Astrocyte of the hippocampus (primary cell): ENCODE results near the gene MYH11.

Source experiments
- DNase-seq: peaks from one replicate; pipeline ENCODE4 v3.0.0; 2011; ENCODE audit warnings: low read depth, low spot score

Gene MYH11

DNA sequence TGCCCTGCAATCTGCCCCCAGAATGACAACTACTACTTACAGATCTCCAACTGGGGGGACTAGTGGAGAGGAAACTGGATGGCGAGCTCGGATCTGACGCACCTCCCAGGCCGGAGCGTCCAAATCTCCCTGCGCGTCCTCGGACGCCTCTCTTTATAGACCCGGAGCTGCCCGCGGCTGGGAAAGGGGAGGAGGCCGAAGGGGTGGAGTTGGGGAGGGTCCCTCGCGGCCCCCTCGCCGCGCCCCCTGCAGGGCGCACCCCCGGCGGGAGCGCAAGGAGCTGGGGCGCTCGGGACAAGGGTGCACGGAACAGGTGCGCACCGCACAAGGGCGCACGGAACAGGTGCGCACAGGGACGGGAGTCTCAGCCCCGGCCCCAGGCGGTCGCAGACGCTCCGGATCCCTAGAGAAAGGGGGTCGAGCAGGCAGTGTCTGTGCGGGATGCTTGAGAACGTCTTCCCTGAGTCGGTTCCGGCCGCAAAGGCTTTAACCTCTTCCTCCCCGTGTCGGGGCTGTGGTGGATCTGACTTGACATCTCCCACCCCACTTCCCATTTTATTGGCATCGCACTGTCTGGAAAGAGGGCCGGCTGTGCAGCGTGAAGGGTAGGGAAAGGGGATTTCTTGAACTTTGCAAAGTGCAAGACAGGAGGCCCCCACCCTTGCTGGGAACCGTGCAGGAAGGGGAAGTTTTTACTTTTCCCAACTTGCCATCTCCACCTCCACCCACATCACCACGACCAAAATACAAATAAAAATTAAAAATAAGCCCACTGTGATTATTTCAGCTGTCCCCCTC lies at the start of gene MYH11:
MYH11 (minus strand) TSS at position 128 of the 798 bp plus-strand sequence. CDS start 18,776 bp downstream, outside the sequence.
- peak; percentile 21 for DNase-seq

DNA sequence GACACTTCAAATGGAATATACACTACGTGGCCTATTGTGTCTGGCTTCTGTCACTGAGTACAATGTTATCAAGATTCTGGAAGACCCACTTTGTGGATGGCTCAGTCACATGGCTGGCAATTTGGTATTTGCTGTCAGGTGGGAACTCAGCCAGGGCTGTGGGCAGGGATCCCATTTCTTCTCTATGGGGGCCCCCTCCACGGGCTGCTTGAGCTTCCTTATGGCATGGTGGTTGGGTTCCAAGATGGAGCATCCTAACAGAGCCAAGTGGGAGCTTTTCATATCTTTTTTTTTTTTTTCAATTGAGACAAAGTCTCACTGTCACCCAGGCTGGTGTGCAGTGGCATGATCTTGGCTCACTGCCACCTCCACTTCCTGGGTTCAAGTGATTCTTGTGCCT lies 49.6 kb upstream of the MYH11 start:
- DNase-seq, result no peak

DNA sequence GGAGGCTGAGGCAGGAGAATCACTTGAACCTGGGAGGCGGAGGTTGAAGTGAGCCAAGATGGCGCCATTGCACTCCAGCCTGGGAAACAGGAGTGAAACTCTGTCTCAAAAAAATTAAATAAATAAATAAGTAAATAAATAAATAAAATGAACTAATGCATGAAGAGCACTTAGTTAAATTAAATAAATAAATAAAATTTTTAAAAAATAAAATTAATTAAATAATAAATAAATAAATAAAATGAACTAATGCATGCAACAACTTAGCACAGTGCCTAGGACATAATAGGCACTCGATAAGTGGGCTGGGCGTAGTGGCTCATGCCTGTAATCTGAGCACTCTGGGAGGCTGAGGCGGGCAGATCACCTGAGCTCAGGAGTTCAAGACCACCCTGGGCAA lies 47.1 kb upstream of the MYH11 start:
- DNase-seq, result no peak

DNA sequence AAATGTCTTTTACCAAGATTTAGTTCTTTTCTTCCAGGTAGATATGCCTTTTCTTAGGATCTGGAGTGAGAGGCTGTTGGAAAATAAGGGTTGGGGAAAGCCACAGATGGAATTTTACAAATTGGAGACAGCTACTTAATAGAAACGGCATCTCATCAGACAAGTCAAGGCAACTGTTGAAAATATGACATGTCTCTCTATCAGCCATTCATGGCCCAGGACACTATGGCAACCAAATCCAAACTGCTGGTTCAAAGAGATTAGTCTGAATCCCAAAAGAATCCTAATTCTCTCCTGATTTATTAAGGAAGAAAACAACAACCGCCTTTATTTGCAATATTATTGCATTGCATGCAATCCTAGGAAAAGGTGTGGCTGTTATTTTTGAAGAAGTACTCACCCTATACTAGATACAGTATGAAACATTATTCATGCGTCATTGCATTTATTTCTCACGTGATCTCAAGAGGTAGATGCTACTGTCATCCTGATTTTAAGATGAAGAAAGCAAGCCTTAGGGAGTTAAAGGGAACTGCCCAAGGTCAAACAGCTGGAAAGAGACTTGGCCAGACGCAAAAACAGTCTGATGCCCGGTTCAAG lies 44.2 kb upstream of the MYH11 start:
- DNase-seq, result no peak

DNA sequence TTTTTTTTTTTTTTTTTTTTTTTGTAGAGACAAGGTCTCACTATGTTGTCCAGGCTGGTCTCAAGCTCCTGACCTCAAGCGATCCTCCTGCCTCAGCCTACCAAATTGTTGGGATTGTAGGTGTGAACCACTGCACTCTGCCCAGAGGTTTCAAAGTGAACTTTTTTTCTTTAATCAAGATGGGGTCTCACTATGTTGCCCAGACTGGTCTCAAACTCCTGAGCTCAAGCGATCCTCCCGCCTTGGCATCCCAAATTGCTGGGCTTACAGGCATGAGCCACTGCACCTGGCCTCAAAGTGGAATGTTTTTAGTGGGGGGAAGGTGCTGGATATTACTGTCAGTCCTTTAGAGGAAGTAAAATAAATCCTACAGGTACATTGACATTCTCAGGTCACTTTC lies 43.5 kb upstream of the MYH11 start:
- DNase-seq, result no peak

DNA sequence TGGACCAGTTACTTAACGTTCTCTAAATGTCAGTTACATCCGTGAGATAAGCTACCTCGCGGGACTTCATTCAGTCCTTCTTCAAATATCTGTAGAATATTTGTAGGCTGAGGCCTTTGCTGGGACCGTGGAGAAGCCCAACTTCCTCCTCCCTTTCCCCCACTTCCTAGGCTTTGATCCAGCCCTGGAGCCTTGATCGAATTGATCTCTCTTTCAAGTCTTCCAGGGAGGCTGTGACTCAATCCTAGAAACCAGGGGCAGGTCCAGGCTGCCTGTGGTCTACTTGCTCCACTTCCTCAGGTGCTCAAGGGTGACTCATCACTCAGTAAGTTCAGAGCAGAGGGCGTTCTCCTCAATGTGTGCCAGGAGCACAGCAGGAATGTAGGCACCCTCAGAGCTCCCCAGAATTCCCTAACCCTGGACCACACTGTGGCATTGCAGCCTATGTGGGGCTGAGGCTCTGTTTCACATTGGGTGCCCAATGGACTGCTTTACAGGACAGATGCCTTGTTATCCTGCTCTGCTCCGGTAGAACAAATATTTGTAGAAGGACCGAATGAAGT lies 42.8 kb upstream of the MYH11 start:
- peak; percentile 93 for DNase-seq

DNA sequence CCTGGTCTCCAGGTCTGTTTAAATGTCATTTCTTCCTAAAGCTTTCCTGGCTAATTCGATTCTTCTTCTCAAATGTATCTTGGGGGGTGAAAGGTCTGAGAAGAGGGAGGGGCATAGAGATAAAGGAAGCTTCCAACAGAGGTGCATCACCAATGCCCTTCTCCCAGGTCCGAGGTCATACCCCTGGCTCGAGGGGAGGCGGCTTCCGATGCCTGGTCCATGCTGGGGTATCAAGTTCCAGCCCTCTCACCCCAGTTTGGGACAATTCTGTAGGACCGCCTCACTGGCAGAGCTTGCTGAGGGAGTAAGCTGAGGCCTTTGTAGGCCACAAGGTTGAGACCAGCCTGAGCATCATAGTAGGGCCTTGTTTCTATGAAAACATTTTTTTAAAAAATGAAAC lies 41.8 kb upstream of the MYH11 start:
- no peak for DNase-seq

DNA sequence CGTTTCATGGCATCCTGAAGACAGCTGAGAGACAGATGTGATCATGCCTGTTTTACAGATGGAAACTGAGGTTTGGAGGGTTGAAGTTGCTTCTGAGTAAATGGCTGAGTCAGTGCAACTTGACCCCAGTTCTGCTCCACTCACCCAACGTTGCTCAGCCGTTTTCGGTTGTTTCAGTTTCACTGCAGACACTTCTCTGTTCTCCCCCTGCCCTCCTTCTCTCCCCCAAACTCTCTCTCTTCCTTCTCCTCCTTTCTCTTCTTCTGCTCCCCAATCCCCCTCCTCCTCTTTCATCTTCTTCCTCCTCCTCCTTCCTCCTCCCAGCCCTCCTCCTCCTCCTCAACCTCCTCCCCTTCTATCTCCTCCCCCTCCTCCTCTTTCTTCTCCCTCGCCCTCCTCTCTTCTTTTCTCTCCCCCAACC lies 41.0 kb upstream of the MYH11 start:
- no peak for DNase-seq

DNA sequence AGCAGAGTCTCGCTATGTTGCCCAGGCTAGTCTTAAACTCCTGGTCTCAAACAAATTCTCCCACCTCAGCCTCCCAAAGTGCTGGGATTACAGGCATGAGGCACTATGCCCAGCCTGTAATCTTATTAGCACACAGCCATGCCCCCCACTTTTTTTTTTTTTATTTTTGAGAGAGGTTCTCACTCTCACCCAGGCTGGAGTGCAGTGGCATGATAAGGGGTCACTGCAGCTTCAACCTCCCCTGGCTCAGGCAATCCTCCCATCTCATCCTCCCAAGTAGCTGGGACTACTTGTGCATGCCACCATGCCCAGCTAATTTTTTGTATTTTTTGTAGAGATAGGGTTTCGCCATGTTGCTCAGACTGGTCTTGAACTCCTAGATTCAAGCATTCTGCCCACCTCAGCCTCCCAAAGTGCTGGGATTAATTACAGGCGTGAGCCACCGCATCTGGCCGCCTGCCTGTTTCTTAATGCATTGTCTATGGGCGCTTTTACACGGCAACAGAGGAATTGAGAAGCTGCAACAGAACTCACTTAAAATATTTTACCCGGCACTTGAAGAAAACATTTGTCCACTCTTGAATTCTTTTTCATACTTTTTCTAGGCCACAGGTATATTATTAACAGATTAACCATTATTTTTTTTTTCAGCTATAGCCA lies 40.4 kb upstream of the MYH11 start:
- no peak for DNase-seq

DNA sequence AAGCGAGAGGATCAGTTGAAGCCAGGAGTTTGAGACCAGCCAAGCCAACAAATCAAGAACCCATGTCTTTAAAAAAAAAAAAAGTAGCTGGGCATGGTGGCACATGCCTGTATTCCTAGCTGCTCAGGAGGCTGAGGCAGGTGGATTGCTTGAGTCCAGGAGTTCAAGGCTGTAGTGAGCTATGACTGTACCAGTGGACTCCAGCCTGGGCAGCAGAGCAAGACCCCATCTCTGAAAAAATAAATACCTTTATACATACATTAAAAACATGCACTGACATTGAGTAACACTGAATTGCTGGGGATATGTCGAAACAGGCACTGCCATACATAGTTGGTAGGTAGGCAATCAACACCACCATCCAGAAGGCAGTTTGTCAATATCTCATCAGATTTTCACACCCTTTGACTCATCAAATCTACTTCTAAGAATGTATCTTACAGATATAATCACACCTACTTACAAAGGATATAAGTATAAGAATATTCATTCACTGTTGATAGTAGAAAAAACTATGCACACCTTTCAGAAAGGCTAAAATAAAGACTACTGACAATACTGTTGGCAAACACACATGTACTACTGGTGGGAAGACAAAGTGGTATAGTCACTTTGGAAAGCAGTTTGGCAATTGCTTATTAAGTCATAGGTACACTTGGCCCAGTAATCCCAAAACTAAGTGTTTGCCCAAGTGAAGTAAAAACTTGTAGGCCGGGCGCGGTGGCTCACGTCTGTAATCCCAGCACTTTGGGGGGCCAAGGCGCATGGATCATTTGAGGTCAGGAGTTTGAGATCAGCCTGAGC lies 37.9 kb upstream of the MYH11 start:
- DNase-seq, result no peak

DNA sequence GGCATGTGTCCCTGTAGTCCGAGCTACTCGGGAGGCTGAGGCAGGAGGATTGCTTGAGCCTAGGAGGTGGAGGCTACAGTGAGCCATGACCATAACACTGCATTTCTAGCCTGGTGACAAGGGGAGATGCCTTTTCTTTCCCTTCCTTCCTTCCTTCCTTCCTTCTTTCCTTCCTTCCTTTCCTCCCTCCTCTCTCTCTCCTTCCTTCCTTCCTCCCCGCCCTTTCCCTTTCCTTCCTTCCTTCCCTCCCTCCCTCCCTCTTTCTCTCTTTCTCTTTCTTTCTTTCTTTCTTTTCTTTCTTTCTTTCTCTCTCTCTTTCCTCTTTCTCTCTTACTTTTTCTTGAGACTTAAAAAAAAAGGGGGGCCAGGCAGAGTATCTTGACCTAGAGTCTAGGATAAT lies 34.7 kb upstream of the MYH11 start:
- DNase-seq, result no peak

DNA sequence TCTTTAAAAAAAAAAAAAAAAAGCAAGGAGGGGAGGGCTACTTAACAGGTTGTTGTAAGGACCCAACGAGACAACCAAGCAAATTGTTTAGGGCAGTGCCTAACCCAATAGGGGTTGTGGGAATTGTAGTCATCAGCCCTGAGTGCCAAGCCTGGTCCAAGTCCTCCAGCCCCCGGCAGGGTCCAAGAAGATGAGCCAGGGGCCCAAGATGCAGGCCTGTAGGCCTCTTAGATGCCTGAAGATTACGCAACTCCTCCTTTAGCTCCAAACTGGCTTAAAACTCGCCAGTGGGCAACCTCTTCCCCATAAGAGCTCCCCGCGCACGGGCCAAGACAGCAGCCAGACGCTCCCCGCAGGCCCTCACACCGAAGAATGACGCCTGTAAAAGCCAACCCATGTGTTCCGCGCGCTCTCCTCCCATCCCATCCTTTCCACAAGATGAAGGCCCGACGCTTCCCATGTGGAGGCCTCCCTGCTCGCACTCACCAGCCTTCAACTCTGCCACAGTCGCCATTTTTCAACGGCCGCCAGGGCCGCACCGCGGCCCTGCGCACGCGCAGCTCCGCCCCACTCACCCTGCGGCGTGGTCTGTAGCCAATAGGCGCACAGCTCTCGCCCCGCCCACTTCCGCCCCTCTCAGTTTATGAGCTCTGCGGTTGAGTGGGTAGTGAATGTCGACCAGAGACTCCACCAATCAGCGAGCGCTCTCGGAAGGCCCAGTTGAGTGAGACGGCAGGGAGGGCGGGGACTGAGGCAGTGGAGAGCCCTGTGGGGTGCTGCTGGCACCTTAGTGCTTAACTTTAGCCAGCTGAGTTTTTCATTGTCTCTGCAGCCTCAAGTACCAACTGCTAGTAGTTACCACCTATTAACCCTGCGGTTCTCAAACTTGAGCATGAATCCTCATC lies 31.5 kb upstream of the MYH11 start, which contains the start of gene CEP20:
CEP20 (minus strand) TSS at position 532 of the 905 bp plus-strand sequence; CDS start at position 514, 18 bp downstream.
- peak; percentile 100 for DNase-seq

DNA sequence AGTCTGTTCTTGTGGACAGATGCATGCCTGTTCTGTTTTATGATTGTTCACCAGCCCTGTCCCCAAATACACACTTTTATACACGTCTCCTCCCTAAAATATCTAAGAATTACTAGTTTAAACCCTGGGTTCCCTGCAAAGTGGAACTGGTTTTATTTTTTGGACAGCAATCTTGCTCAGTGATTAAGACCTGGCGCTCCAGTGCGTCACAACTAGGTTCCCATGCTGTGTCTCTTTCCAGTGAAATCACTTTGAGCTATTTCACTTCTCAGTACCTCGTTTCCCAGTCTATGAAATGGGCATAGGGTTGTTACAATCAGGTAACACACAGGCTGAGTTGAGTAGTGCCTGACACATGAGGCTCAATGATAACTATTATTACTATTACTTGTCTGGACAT lies 30.5 kb upstream of the MYH11 start:
- no peak for DNase-seq

DNA sequence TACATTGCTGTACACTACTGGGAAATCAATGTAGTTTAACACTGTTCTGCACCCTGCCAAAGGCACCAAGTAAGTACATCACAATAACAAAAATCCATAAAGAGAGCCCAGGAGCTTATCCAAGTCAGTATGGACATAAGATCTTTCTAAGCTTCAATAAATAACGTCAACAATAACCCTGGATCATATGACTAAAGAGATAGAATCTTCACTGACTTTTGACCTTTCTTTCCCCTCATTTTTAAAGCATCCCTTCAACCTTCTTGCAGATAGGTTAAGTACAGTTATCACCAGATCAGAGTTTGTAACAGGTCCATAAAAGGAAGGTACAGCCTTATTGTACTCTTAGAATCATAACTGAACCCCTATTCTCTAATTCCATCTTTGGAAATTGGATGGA lies 29.2 kb upstream of the MYH11 start:
- no peak for DNase-seq

DNA sequence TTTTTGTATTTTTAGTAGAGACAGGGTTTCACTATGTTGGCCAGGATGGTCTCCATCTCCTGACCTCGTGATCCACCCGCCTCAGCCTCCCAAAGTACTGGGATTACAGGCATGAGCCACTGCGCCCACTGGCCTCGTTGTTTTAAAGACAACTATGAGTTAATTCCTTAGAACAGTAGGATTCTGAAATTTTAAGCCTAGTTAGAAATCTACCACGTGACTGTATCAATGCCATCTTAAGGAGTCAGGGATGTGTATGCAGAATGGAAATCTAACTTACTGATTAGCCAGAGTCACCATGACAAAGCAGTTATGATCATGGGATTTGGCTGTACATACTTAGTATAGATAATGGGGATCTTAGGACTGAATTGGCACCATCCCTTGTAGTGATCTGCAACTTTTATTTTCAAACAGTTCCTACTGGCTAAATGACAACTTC lies 28.8 kb upstream of the MYH11 start:
- DNase-seq, result no peak

DNA sequence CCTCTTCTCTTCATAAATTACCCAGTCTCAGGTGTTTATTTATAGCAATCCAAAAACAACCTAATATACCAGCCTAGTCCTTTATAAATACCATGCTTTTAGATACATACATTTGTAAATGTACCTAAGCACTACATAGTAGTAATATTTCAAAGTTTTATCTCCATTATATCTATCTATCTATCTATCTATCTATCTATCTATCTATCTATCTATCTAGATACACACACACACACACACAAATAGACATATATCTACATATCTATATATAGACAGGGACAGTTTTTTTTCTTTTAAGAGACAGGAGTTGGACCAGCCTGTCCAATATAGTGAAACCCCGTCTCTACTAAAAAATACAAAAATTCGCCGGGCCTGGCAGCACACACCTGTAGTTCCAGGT lies 25.7 kb upstream of the MYH11 start:
- no peak for DNase-seq

DNA sequence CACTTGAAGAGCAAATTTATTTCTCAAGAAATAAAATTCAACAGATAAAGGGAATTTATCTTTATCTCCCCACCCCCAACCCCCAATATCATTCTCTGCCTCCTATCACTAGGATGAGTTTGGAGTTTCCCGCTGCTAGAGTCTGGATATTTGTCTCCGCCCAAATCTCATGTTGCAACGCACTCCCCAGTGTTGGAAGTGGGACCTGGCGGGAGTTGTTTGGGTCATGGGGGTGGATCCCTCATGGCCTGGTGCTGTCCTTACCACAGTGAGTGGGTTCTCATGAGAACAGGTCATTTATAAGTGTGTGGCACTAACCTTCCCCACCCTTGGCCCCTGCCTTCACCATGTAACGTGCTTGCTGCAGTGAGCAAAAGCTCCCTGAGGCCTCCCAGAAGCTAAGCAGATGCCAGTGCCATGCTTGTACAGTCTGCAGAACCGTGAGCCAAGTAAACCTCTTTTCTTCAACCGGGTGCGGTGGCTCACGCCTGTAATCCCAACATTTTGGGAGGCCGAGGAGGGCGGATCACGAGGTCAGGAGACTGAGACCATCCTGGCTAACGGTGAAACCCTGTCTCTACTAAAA lies 25.1 kb upstream of the MYH11 start:
- DNase-seq, result no peak

DNA sequence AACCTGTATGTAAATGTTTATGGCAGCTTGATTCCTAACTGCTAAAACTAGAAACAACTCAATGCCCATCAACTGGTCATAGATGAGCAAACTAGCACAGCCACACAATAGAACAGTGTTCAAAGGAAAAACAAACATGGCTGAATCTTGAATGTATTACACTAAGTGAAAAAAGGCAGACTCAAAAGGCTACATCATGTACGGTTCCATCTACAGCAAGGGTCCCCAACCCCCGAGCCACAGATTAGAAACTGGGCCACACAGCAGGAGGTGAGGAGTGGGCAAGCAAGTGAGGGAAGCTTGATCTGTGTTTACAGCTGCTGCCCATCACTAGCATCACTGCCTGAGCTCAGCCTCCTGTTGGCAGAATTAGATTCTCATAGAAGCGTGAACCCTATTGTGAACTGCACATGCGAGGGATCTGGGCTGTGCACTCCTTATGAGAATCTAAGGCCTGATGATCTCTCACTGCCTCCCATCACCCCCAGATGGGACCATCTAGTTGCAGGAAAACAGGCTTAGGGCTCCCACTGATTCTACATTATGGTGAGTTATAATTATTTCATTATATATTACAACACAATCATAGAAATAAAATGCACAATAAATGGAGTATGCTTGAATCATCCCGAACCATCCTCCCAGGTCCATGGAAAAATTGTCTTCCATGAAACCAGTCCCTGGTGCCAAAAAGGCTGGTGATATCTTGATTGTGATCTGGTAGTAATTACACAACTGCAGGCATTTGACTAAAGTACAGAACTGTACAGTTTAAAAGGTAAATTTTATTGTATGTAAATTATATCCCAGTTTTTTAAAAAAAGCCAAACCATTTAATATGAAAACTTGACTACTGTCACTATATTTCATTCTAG lies 23.8 kb upstream of the MYH11 start:
- DNase-seq, result no peak

DNA sequence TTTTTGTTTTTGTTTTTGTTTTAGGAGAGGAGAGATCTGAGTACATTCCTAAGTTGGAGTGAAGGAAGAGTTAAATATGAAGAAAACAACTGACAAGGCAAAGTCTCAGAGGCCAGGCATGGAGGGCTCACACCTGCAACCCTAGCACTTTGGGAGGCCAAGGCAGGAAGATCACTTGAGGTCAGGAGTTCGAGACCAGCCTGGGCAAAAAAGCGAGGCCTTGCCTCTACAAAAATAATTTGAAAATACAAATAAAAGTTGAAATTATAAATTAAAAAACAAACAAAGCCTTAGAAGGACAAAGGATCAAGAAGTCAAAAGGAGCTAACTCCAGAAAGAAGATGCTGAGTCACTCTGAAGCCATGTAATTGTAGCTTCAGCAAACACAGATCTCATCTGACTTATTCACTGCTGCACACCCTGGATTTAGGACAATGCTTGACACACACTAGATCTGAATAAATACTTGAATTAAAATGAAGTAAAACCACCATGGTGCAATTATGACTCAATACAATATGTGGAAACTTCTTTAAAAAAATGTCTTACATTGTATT lies 22.5 kb upstream of the MYH11 start:
- peak; percentile 69 for DNase-seq
